HG03469 (cell line): ENCODE results near the gene ZBTB16.

ENCODE experiments used
- ATAC-seq: cut with Tn5 transposase; IDR thresholded peaks from one replicate; pipeline ENCODE4 v1.9.1; 2021; ENCODE audit warnings: mild to moderate bottlenecking, moderate library complexity, moderate number of reproducible peaks; ENCODE audit not compliant: unreplicated experiment

Gene ZBTB16

GRCh38 chr11:114149689-114150407, 90.3 kb downstream of the ZBTB16 start:
- no peak for ATAC-seq

DNA sequence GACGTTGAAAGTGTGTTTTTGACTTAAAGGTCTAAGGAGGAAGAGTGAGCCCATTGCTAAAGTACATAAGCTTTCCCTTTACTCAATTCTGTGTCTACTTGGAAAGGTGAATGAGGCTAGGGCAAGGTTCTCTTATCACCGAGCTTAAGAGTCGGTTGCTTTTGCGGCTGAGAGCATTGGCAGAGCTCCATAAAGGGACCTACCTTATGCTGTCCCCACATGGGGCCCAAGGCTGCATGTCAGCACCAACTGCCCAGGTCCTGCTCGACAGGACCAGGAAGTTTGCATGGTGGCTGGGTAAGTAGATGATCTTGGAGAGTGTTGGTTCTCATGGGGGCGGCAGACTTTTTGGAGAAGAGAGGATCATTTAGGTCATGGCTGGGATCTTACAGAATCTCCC, 91.2 kb downstream of the ZBTB16 start:
- no peak for ATAC-seq

- no peak for ATAC-seq
Observed at GRCh38 chr11:114151631-114152030, 92.1 kb downstream of the ZBTB16 start.

GRCh38 chr11:114152162-114152561, 92.7 kb downstream of the ZBTB16 start:
- ATAC-seq: no peak

- no peak for ATAC-seq
Observed at GRCh38 chr11:114152785-114153184, 93.3 kb downstream of the ZBTB16 start.

- no peak for ATAC-seq
Observed at GRCh38 chr11:114153224-114153623, 93.7 kb downstream of the ZBTB16 start.

DNA sequence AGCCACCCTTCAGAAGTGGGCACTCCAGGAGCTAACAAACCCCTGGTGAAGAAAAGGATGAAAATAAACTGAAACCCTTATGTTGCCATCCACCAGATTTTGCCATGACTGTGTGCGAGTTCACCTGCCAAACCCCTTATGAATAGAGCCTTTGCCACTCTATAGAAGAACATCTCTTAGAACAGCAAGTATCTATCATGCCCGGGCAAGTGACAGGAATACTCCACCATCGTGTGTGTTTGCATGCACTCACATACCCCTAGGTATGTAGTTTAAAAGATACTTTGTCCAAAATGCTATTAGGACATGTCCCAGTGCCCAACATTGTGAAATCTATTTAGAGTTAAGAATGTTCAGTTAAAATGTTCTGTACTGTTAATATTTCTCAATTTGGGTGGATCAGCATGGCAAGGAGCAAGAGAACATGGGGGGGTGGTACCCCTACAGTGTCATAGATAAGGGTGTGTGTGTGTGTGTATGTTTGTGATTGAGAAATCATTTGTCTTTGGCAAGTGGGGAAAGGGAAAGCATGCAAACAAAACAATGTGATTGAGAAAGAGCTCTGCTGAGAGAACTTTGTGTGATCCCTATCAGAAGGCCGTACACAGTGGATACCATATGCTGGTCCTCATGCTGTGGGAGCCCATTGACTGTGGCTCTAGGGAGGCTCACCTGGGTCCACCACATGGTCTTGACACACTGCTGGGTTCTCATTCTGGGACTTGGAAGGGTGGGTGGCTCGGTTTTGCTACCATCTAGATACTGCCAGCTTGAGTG, 94.9 kb downstream of the ZBTB16 start:
- ATAC-seq: no peak

DNA sequence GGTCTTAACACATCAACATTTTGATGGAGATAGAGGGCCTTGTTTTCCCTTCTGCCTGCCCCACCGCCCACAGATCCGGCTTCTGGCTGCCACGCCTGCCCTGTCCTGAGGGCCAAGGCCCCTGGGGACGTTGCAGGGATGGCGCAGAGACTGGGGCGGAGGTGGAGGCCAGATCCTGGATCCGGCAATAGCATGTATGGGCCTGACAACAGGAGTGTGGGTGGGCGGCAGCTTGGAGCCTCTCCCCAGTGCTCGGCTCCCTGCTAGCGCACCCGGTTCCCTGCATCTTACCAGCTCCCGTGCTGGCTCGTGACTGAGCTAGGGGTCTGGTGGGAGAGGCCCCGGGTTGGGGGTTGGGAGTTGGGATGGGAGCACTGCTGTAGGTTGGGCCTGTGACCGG, 95.6 kb downstream of the ZBTB16 start:
- no peak for ATAC-seq

DNA sequence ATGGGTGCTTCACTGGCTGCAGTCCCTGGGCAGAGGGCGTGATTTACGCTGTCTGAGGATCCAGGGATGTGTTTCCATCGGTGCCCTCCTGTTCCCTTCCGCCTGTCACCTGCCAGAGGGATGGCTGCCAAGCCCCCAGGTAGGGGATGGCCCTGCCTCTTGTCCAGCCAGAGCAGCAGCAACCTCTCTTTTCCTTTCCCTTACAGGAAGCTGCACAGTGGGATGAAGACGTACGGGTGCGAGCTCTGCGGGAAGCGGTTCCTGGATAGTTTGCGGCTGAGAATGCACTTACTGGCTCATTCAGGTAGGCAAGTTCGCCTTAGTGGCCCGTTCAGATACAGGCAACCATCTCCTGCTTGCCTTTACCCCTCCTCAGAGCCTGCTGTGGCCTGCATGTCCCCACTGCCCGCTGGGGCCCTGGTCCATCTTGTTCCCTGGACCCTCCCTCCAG, 96.6 kb downstream of the ZBTB16 start:
- ATAC-seq: no peak

DNA sequence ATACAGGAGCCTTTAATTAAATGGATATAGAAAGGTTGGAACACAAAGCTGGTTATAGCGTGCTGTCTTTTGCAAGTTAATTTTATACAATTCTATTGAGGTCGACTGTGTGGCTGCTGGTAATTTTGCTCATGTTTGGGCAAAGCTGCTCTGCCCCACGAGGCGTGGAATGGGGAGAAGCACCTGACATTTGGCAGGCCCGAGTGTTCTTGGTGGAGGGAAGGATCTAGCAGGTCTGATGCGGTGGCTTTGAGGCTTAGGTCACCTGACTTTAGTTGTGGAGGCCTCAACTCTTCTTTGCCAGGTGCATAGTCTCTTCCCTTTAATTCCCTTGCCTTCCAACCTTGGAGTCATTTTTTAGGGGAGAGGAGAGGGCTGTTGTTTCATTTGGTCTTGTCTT, 97.3 kb downstream of the ZBTB16 start:
- no peak for ATAC-seq

- ATAC-seq: no peak
Observed at GRCh38 chr11:114157476-114158050, 98.1 kb downstream of the ZBTB16 start.

GRCh38 chr11:114158421-114158820, 98.9 kb downstream of the ZBTB16 start:
- ATAC-seq: no peak

DNA sequence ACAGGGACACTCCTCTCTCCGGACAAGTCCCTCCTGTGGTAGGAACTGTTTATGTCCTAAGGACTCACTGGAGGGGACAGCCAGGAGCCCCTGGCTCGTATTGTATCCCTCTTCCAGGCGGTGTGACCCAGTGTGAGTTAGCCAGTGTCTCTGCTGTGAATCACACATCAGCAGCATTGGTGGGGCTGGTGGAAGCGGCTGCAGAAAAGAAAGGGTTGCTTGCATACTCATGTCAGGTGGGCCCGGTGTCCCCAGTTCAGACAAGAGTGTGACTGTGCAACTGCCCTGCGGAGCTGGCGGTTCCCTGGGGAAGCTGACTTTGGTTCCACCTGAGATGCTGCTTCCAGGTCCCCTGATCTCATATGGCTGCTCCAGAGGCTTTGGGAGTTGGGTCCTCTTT, 99.4 kb downstream of the ZBTB16 start:
- ATAC-seq: no peak

GRCh38 chr11:114159320-114159719, 99.8 kb downstream of the ZBTB16 start:
- no peak for ATAC-seq

DNA sequence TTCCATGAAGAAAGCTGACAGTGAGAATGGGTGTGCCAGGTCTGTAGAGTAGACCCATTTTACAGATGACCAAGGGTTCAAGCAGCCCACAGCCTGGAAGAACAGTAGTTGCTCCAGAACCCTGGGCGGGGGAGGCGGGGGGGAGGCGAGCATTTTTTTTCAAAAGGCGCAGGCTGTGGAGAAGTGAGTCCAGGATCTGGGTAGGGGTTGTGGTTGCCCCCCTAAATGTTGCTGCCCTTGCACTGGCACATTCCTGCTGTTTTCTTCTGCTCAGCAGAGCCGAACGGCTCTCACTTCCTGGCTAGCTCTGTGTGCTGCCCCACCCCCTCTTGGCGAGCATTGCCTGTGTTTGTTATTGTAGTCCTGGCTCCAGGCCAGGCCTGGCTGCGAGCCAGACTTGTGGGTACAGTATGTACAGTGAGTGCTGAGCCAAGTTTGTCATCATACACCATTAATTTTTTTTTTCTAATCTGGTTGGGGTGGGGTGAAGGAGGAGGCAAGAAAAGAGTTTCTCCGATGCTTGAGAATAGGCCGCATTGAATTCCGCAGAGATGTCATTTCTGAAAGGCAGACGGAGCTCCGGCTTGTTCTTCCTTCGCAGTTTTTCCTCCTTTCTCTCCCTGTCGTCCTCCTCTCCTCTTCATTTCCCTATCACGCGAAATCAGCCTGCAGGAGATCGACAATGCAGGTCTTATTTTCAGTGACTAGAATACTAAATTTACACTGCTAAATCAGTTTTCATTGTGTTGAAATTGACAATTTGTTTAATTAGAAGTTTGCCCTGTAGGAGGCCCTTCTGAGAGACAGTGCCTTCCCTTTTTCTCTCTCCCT, 100.5 kb downstream of the ZBTB16 start:
- ATAC-seq: peak; percentile 80

- ATAC-seq: no peak
Observed at GRCh38 chr11:114160894-114161293, 101.4 kb downstream of the ZBTB16 start.

DNA sequence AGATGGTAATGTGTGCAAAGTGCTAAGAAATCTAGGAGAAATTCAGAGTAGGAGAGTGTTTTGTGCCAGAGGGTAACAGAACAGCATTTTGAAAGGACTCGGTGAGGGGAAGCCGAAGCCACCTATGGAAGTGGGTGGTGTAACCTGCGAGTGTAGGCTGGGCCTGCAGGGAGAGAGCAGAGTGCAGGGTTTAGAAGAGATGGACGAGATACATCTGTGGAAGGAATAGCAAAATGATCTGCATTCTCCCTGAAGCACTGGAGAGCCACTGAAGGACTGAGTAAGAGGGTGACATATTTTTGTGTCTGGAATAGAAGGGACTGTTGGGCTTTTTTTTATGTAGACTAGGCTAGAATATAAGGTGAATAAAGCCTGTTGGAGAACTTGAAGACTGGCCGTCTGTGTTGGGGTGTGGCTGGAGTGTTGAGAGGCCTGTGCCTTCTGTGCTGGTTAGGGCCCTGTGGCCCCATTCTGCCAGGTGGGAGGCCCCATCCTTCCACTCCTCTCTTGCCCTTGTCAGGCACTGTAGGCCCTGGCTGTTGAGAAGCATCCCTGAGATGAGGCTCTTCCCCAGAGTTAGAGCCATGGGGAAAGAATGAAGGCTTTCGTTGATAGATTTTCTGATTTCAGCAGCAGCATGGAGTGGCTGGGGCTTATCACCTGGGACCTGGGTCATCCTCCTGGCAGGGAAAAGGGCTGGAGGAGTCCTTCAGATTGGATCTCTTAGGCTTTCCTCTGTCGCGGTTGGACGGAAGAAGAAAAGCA, 102.2 kb downstream of the ZBTB16 start:
- ATAC-seq: no peak

- no peak for ATAC-seq
Observed at GRCh38 chr11:114162719-114163123, 103.2 kb downstream of the ZBTB16 start.

- no peak for ATAC-seq
Observed at GRCh38 chr11:114163229-114163631, 103.7 kb downstream of the ZBTB16 start.

- no peak for ATAC-seq
Observed at GRCh38 chr11:114163830-114164401, 104.4 kb downstream of the ZBTB16 start.
